GM23248 (cell line): Measurements from ENCODE around the gene AMDHD1. TPM values are rescaled to one million over a fixed set of nuclear protein-coding genes. Genes with fewer than 3 reads are reported as not detected.

Experiments used
- DNase-seq: peaks from one replicate; pipeline ENCODE4 v3.0.0-alpha.2; 2015
- H2AFZ ChIP-seq: fragments of 200-600 bp; sonication (generic); 2 replicates; pipeline ENCODE4 v1.6.1; 2016; ENCODE audit warnings: antibody characterized with exemption
- H3F3A ChIP-seq: fragments of 200-600 bp; sonication (generic); 2 replicates; pipeline ENCODE4 v1.6.1; 2016; ENCODE audit warnings: mild to moderate bottlenecking, antibody characterized with exemption, mixed run types; ENCODE audit not compliant: insufficient read depth
- H3K27ac ChIP-seq: fragments of 200-600 bp; sonication (generic); 2 replicates; pipeline ENCODE4 v1.5.1; 2016; ENCODE audit warnings: mild to moderate bottlenecking
- H3K27me3 ChIP-seq: fragments of 200-600 bp; sonication (generic); replicated peaks from 2 replicates; pipeline ENCODE4 v1.6.1; 2016; ENCODE audit warnings: mild to moderate bottlenecking; ENCODE audit not compliant: insufficient read depth
- H3K36me3 ChIP-seq: fragments of 200-600 bp; sonication (generic); 2 replicates; pipeline ENCODE4 v1.6.1; 2016; ENCODE audit warnings: low read depth, mild to moderate bottlenecking
- H3K4me1 ChIP-seq: fragments of 200-600 bp; sonication (generic); 2 replicates; pipeline ENCODE4 v1.6.1; 2016; ENCODE audit warnings: mild to moderate bottlenecking; ENCODE audit not compliant: insufficient read depth
- H3K4me2 ChIP-seq: fragments of 200-600 bp; sonication (generic); one replicate; pipeline ENCODE4 v1.6.1; 2016; ENCODE audit warnings: mild to moderate bottlenecking; ENCODE audit not compliant: unreplicated experiment
- H3K4me3 ChIP-seq: fragments of 200-600 bp; sonication (generic); 2 replicates; pipeline ENCODE4 v1.5.1; 2016; ENCODE audit warnings: mild to moderate bottlenecking
- H3K79me2 ChIP-seq: fragments of 200-600 bp; sonication (generic); 2 replicates; pipeline ENCODE4 v1.6.1; 2016; ENCODE audit warnings: mild to moderate bottlenecking; ENCODE audit not compliant: insufficient read depth
- H3K9ac ChIP-seq: fragments of 200-600 bp; sonication (generic); 2 replicates; pipeline ENCODE4 v1.6.1; 2016; ENCODE audit warnings: mild to moderate bottlenecking
- H3K9me2 ChIP-seq: fragments of 200-600 bp; sonication (generic); 2 replicates; pipeline ENCODE4 v1.6.1; 2016; ENCODE audit warnings: mixed run types, mild to moderate bottlenecking, moderate library complexity; ENCODE audit not compliant: insufficient read depth
- H3K9me3 ChIP-seq: fragments of 200-600 bp; sonication (generic); one replicate; pipeline ENCODE4 v1.6.1; 2017; ENCODE audit warnings: low read depth
- H4K20me1 ChIP-seq: fragments of 200-600 bp; sonication (generic); 2 replicates; pipeline ENCODE4 v1.6.0; 2016; ENCODE audit not compliant: insufficient read depth
- EZH2 ChIP-seq: fragments of 200-600 bp; sonication (generic); IDR thresholded peaks from 2 replicates; pipeline ENCODE4 v1.6.1; 2018; ENCODE audit warnings: antibody characterized with exemption, mild to moderate bottlenecking; ENCODE audit not compliant: insufficient read depth, poor library complexity, severe bottlenecking
- EZH2phosphoT487 ChIP-seq: fragments of 200-600 bp; sonication (generic); IDR thresholded peaks from 2 replicates; pipeline ENCODE4 v1.6.1; 2018; ENCODE audit warnings: antibody characterized with exemption, moderate library complexity, mild to moderate bottlenecking, low read depth; ENCODE audit not compliant: insufficient read depth
- WGBS, 2 experiments: methylation state at CpG; one replicate each; pipeline ENCODE4 v1.1.6; 2015 to 2017; ENCODE audit warnings: low lambda C conversion rate in 2 of 2, low coverage in 1 of 2; ENCODE audit errors: missing lambda C conversion rate in 2 of 2; 5-methylcytosine and 5-hydroxymethylcytosine counted together
- in situ Hi-C: fragments of 300-500 bp; cut with MboI; formaldehyde crosslinking; loops from 2 replicates; pipeline ENCODE4 v1.15.0; 2020
- polyA plus RNA-seq: library from polyadenylated mRNA; unstranded; fragments of >200 nt; fragmentation: Nextera tagmentation; extraction: Ambion mirVana; gene quantifications from 2 replicates; pipeline ENCODE4 v1.2.1, GENCODE V29; 2016
- total RNA-seq: library from RNA; depleted of rRNA; stranded (reverse); fragments of >200 nt; shearing (Covaris generic); gene quantifications from 2 replicates; pipeline ENCODE4 v1.2.3, GENCODE V29; 2014

The AMDHD1 gene
- total and polyA plus RNA-seq, 2 experiments from 2014 or later = 0.38 to 1.1 TPM

DNA sequence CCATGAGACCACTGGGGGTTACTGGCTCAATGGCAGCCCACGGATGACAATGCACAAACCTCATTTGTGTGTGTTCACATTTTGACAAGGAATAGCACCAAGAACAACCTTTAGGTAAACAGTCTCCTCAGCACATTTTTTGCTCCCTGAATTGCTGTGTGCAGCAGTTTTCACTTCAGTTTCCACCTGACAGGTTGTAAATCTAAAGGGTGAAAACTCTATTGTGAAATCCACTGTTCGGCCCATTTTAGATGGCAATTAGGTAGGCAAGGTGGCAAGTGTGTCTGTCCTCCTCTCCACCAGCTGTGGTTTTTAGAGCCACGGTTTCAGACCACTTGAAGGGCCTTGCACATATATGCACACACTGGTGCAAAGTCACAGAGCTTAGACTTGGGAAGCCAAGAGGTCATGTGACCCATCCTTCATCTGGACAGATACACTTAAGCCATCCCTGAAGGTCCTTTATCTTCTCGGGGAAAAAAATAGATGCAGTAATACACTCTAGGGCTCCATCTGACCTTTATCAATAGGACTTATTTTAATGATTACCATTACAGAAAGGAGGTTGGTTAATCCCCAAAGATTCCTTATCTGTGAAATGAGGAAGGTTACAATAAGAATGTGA, 29.8 kb downstream of the AMDHD1 start:
- TF ChIP-seq EZH2 (no peak), EZH2phosphoT487 (no peak)
- DNase-seq = no peak
- Histone ChIP-seq H3K9ac (no peak overlapping the region), H3K9me2 (no peaks in the 10 kb centered on the region), H3K4me3 (no peak overlapping the region), H3K27ac (no peak overlapping the region), H3K4me1 (no peaks in the 10 kb centered on the region), H3K36me3 (no peaks in the 10 kb centered on the region), H3F3A (no peaks in the 10 kb centered on the region), H4K20me1 (no peaks in the 10 kb centered on the region), H3K27me3 (no peaks in the 10 kb centered on the region), H3K9me3 (no peaks in the 10 kb centered on the region), H2AFZ (no peak overlapping the region), H3K79me2 (no peaks in the 10 kb centered on the region), H3K4me2 (no peak overlapping the region)
- WGBS, 2 experiments = 57 to 59% methylated on average over 4 of the region's 4 CpGs
- in situ Hi-C loops = no loop called here

DNA sequence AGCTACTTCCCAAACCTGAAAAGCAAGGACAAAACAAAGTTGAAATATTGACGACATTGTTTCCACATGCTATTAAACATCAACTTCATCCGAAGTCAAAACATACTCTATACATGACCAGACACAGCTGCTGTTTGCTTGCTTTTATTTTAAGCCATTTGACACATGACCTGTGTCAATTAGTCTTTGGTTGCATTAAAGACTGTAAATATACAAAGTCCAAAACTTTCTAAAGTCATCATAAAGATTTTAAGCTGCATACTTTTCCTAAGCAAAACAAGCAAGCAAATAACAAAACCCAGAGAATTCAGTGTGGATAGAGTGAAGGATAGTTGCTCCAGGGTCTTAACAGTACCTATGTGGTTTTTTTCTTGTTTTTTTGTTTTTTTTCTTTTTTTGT, 31.2 kb downstream of the AMDHD1 start:
- Histone ChIP-seq H3K27ac (no peak overlapping the region), H3F3A (no peaks in the 10 kb centered on the region), H3K4me3 (no peak overlapping the region), H3K36me3 (no peaks in the 10 kb centered on the region), H3K4me2 (no peak overlapping the region), H3K79me2 (no peaks in the 10 kb centered on the region), H3K9me2 (no peaks in the 10 kb centered on the region), H3K9me3 (no peaks in the 10 kb centered on the region), H3K9ac (no peak overlapping the region), H4K20me1 (no peaks in the 10 kb centered on the region), H2AFZ (no peak overlapping the region), H3K4me1 (no peaks in the 10 kb centered on the region), H3K27me3 (no peaks in the 10 kb centered on the region; the same call in 1 of the 2 replicates)
- DNase-seq = no peak
- TF ChIP-seq EZH2phosphoT487 (no peak), EZH2 (no peak)
- 79 to 82% methylated on average over 2 of the region's 2 CpGs for WGBS, 2 experiments
- in situ Hi-C loops = no loop called here

DNA sequence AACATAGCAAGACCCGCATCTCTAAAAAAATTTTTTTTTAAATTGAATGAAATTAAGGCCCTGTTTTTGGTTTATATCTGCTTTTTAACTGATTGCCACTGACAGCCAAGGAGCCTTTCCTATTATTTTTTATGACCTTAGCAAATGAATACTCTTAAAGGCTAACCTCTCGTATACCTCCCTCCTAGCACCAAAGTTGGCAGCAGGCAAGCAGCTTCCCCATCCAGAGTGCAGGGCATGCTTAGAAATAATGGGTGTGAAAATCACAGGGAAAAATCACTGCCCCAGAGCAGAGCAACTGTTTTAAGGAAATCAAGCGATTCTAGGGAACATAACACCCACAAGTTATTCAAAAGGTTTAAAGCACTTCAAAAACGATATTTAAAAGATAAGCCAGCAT, 32.4 kb downstream of the AMDHD1 start:
- Histone ChIP-seq H3F3A (no peaks in the 10 kb centered on the region), H2AFZ (no peak overlapping the region), H3K9me3 (no peaks in the 10 kb centered on the region), H3K4me1 (no peaks in the 10 kb centered on the region), H4K20me1 (no peaks in the 10 kb centered on the region), H3K79me2 (no peaks in the 10 kb centered on the region), H3K27ac (no peak overlapping the region), H3K4me2 (no peak overlapping the region), H3K27me3 (no peaks in the 10 kb centered on the region; the same call in 1 of the 2 replicates), H3K9me2 (no peaks in the 10 kb centered on the region), H3K4me3 (no peak overlapping the region), H3K36me3 (no peaks in the 10 kb centered on the region), H3K9ac (no peak overlapping the region)
- TF ChIP-seq EZH2 (no peak), EZH2phosphoT487 (no peak)
- no peak for DNase-seq
- in situ Hi-C loops = loop anchor here (25.0 kb wide), 1 partner anchor 363 kb away; no protein-coding TSS in a partner anchor
- WGBS, 2 experiments = 59 to 68% methylated on average over 4 of the region's 4 CpGs

DNA sequence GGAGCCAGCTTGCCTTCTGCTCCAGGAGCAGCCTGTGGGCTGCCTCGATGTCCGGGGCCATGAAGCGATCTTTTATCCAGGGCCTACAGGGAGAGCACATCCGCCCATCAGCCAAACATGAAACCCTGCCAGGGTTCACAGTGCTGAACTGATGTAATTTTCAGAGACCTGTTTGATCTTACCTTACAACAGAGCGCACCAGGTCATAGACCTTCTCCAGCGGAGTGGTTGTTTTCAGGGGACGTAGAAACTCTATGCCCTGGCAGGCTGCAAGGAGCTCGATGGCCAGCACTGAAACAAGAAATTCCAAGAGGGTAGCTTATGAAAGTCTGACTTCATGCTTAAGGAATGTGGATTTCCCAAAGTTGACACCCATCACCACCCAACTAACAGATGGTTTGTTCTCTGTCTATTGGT, 33.3 kb downstream of the AMDHD1 start:
- peak; percentile 9 for DNase-seq
- in situ Hi-C loops = loop anchor here (25.0 kb wide), 1 partner anchor 364 kb away; no protein-coding TSS in a partner anchor

More for the DNA sequence above, 33.3 kb downstream of the AMDHD1 start:
- H2AFZ ChIP-seq = no peak overlapping the region
- no peaks in the 10 kb centered on the region for H3K9me2 ChIP-seq
- no peaks in the 10 kb centered on the region for H3K79me2 ChIP-seq
- no peaks in the 10 kb centered on the region for H3F3A ChIP-seq
- H4K20me1 ChIP-seq = no peaks in the 10 kb centered on the region
- TF ChIP-seq EZH2phosphoT487 (no peak), EZH2 (no peak)
- H3K9me3 ChIP-seq = no peaks in the 10 kb centered on the region
- H3K4me1 ChIP-seq = no peaks in the 10 kb centered on the region
- no peaks in the 10 kb centered on the region for H3K36me3 ChIP-seq
- no peaks in the 10 kb centered on the region; the same call in 1 of the 2 replicates for H3K27me3 ChIP-seq
- H3K4me3 ChIP-seq = no peak overlapping the region
- no peak overlapping the region for H3K9ac ChIP-seq
- no peak overlapping the region for H3K4me2 ChIP-seq
- WGBS, 2 experiments = 77 to 79% methylated on average over 8 of the region's 8 CpGs
- H3K27ac ChIP-seq = no peak overlapping the region
